GM21529 (cell line): ENCODE data around the gene TMEM9.
"Not testable (repeated sequence)": the region's sequence is repeated elsewhere in the genome, so short reads cannot be mapped to it uniquely, and the experiment has no call there.

Source experiments
- ATAC-seq: cut with Tn5 transposase; IDR thresholded peaks from one replicate; pipeline ENCODE4 v1.9.1; 2021; ENCODE audit not compliant: unreplicated experiment

TMEM9 gene

GRCh38 chr1:201173736-201174135, 19.5 kb upstream of the TMEM9 start:
- ATAC-seq = no peak

GRCh38 chr1:201172999-201173610, 18.8 kb upstream of the TMEM9 start:
- no peak for ATAC-seq

GRCh38 chr1:201172326-201172725, 18.1 kb upstream of the TMEM9 start:
- no peak for ATAC-seq

GRCh38 chr1:201171063-201172036, 17.1 kb upstream of the TMEM9 start:
- peak; percentile 44 for ATAC-seq

GRCh38 chr1:201170533-201171062, 16.3 kb upstream of the TMEM9 start:
- peak; percentile 96 for ATAC-seq

GRCh38 chr1:201169971-201170532, 15.8 kb upstream of the TMEM9 start:
- no peak for ATAC-seq

GRCh38 chr1:201169203-201169602, 14.9 kb upstream of the TMEM9 start:
- no peak for ATAC-seq

GRCh38 chr1:201167041-201167991, 13.0 kb upstream of the TMEM9 start:
- ATAC-seq = no peak

- ATAC-seq = no peak
Measured at GRCh38 chr1:201164645-201165044, 10.4 kb upstream of the TMEM9 start.

GRCh38 chr1:201163707-201164106, 9.4 kb upstream of the TMEM9 start:
- ATAC-seq = no peak

- not testable (repeated sequence) for ATAC-seq
Measured at GRCh38 chr1:201163036-201163435, 8.8 kb upstream of the TMEM9 start.

- no peak for ATAC-seq
Measured at GRCh38 chr1:201157949-201158348, 3.7 kb upstream of the TMEM9 start.

- ATAC-seq = no peak
Measured at GRCh38 chr1:201156819-201157218, 2.5 kb upstream of the TMEM9 start.

GRCh38 chr1:201156346-201156745, 2.1 kb upstream of the TMEM9 start:
- no peak for ATAC-seq

- ATAC-seq = no peak
Measured at GRCh38 chr1:201155354-201155753, 1.1 kb upstream of the TMEM9 start.

GRCh38 chr1:201153474-201154388, 543 bp downstream of the TMEM9 start:
- ATAC-seq = peak; percentile 74

- no peak for ATAC-seq
Measured at GRCh38 chr1:201149400-201149799, 4.9 kb downstream of the TMEM9 start.

GRCh38 chr1:201147396-201148015, 6.8 kb downstream of the TMEM9 start:
- no peak for ATAC-seq
